ENCODE measurements around the gene PPP2R2B. TPM values are rescaled to one million over a fixed set of nuclear protein-coding genes. Genes with fewer than 3 reads are reported as not detected.

The PPP2R2B gene
- total RNA-seq, 4 donors from 2014 or later, result 9.4 to 29.4 (median 20.7) TPM

DNA sequence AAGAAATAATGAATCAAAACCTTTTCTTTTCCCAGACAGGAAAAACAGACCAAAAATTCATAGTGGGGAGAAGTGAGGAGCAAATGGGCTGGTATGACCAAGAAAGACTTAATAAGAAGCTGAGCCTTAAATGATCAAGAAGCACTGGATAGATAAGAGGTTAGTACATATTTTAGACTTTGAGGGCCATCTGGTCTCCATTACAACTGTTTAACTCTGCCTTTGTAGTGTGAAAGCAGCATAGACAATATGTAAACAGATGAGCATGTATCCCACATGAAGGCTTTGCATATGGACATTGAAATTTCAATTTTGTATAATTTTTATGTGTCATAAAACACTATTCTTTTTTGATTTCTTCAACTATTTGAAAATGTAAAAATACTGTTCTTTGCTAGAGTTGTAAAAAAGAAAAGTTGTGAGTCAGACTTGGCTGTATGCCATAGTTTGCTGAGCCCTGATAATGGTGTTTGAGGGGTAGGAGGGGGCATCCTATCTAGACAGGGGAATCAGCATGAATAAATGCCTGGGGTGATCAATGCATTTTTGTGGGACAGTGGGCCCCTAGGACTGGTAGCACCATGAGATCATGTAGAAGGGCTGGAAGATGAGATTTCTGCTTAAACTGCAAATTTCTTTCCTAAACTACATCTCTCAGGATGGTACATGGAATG is 270.8 kb downstream of the PPP2R2B start:
- DNase-seq (ENCODE audit: low spot score in 2 of 2), result no peak
- H3K27ac ChIP-seq, result no peak overlapping the region
- TF ChIP-seq EP300 (IDR thresholded peaks at IDR 0.05), result no peak
- TF ChIP-seq, protein P1, sequence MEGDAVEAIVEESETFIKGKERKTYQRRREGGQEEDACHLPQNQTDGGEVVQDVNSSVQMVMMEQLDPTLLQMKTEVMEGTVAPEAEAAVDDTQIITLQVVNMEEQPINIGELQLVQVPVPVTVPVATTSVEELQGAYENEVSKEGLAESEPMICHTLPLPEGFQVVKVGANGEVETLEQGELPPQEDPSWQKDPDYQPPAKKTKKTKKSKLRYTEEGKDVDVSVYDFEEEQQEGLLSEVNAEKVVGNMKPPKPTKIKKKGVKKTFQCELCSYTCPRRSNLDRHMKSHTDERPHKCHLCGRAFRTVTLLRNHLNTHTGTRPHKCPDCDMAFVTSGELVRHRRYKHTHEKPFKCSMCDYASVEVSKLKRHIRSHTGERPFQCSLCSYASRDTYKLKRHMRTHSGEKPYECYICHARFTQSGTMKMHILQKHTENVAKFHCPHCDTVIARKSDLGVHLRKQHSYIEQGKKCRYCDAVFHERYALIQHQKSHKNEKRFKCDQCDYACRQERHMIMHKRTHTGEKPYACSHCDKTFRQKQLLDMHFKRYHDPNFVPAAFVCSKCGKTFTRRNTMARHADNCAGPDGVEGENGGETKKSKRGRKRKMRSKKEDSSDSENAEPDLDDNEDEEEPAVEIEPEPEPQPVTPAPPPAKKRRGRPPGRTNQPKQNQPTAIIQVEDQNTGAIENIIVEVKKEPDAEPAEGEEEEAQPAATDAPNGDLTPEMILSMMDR (IDR thresholded peaks at IDR 0.05), result no peak
- no peak for TF ChIP-seq POLR2A (IDR thresholded peaks at IDR 0.05)
- H3K4me3 ChIP-seq, result no peak overlapping the region
- H3K9me3 ChIP-seq, result no peaks in the 10 kb centered on the region
- peaks cover 0 to 6% (median 0%) of the 10 kb centered on the region in 4 donors for H3K4me1 ChIP-seq
- H3K27me3 ChIP-seq, result no peaks in the 10 kb centered on the region
- no peaks in the 10 kb centered on the region for H3K36me3 ChIP-seq

DNA sequence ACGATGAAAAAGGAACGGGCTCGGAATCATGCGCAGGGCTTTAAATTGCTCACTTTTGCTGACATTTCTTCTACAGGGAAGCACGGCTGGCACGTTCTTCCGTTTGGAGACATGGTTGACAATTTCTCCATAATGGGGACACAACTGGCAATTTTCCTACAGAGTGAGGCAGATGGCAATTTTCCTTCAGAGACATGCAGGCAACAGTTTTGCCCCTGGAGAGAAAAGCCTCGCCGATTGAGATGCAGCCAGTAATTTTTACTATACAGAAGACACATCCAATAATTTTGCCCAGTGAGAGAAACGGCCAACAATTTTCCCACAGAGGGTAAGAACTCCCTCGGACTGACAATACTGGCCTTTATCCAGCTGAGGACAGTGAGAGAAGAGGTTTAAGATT is 271.7 kb downstream of the PPP2R2B start:
- DNase-seq (ENCODE audit: low spot score in 2 of 2), result no peak
- 77% methylated on average over 11 of the region's 11 CpGs for WGBS, 2 donors
- H3K9me3 ChIP-seq, result no peaks in the 10 kb centered on the region
- peaks cover 0 to 6% (median 0%) of the 10 kb centered on the region in 4 donors for H3K4me1 ChIP-seq
- no peaks in the 10 kb centered on the region for H3K36me3 ChIP-seq
- no peak overlapping the region for H3K4me3 ChIP-seq
- no peaks in the 10 kb centered on the region for H3K27me3 ChIP-seq
- no peak for TF ChIP-seq EP300 (IDR thresholded peaks at IDR 0.05)
- no peak for TF ChIP-seq POLR2A (IDR thresholded peaks at IDR 0.05)
- TF ChIP-seq, protein P1 (IDR thresholded peaks at IDR 0.05), result no peak
- no peak overlapping the region for H3K27ac ChIP-seq

- H3K27me3 ChIP-seq, result no peaks in the 10 kb centered on the region
- no peaks in the 10 kb centered on the region for H3K9me3 ChIP-seq
- no peak for DNase-seq (ENCODE audit: low spot score in 2 of 2)
- H3K4me1 ChIP-seq, result no peaks in the 10 kb centered on the region
- peaks cover 0 to 12% (median 0%) of the 10 kb centered on the region in 3 donors for H3K36me3 ChIP-seq
- TF ChIP-seq, protein P1 (IDR thresholded peaks at IDR 0.05), result no peak
- no peak for TF ChIP-seq POLR2A (IDR thresholded peaks at IDR 0.05)
- no peak for TF ChIP-seq EP300 (IDR thresholded peaks at IDR 0.05)
- no peak overlapping the region for H3K27ac ChIP-seq
- H3K4me3 ChIP-seq, result no peak overlapping the region
- 95 to 96% methylated on average over 5 of the region's 5 CpGs for WGBS, 2 donors
Measured at GRCh38 chr5:146600376-146600775, 278.2 kb downstream of the PPP2R2B start.

- WGBS, 2 donors, result 86 to 94% methylated on average over 1 of the region's 1 CpG
- Histone ChIP-seq H3K4me1 (no peaks in the 10 kb centered on the region), H3K27ac (no peak overlapping the region), H3K27me3 (no peaks in the 10 kb centered on the region), H3K4me3 (no peak overlapping the region), H3K9me3 (no peaks in the 10 kb centered on the region), H3K36me3 (peaks cover 0 to 12% (median 0%) of the 10 kb centered on the region in 3 donors)
- DNase-seq (ENCODE audit: low spot score in 2 of 2), result no peak
- TF ChIP-seq EP300 (IDR thresholded peaks at IDR 0.05), result no peak
Measured at GRCh38 chr5:146599261-146599660, 279.3 kb downstream of the PPP2R2B start.

DNA sequence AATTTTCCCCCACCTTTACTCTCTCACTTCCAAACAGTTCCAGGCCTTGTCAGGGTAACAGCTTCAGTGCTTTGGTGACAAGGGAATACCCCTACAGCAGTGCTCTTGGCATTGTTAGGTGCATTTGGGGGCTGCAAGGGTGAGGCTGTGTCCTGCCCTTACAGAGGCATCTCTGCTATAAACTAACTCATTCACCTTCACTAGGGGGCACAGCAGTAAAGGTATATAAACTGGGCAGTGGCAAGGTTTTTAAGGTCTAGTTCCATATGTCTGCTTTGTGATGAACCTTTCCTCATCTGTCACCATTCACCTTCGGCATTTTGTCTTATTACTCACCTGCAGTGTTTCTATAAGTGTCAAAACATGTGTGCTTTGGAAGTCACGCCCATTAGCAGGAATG is 283.5 kb downstream of the PPP2R2B start:
- WGBS, 2 donors, result 68 to 84% methylated on average over 2 of the region's 2 CpGs

More for the DNA sequence above, 283.5 kb downstream of the PPP2R2B start:
- TF ChIP-seq, protein P1 (IDR thresholded peaks at IDR 0.05), result no peak
- TF ChIP-seq EP300 (IDR thresholded peaks at IDR 0.05) (no peak), POLR2A (IDR thresholded peaks at IDR 0.05) (no peak)
- Histone ChIP-seq H3K9me3 (no peaks in the 10 kb centered on the region), H3K4me3 (no peak overlapping the region), H3K36me3 (peaks cover 0 to 25% (median 0%) of the 10 kb centered on the region in 3 donors), H3K27me3 (no peaks in the 10 kb centered on the region), H3K27ac (no peak overlapping the region), H3K4me1 (no peaks in the 10 kb centered on the region)
- no peak for DNase-seq (ENCODE audit: low spot score in 2 of 2)
